Activated naive CD8-positive, alpha-beta T cell treated with anti-CD3 and anti-CD28 coated beads for 36 hours (primary cell): Measurements from ENCODE around the gene AARS1. TPM values are rescaled to one million over a fixed set of nuclear protein-coding genes. Genes with fewer than 3 reads are reported as not detected.
"Not testable (repeated sequence)": the region's sequence is repeated elsewhere in the genome, so short reads cannot be mapped to it uniquely, and the experiment has no call there.

Experiments
- DNase-seq: peaks from one replicate; pipeline ENCODE4 v3.0.0; 2021
- H3K27ac Mint-ChIP-seq: one replicate; pipeline ENCODE4 v1.8.0; 2022; ENCODE audit warnings: mild to moderate bottlenecking, moderate library complexity, mixed read lengths
- H3K27me3 Mint-ChIP-seq: one replicate; pipeline ENCODE4 v1.8.0; 2022; ENCODE audit warnings: mild to moderate bottlenecking, mixed read lengths
- H3K36me3 Mint-ChIP-seq: one replicate; pipeline ENCODE4 v1.8.0; 2021; ENCODE audit warnings: mild to moderate bottlenecking, mixed read lengths
- H3K4me1 Mint-ChIP-seq: one replicate; pipeline ENCODE4 v1.8.0; 2021; ENCODE audit warnings: mixed read lengths
- H3K4me3 Mint-ChIP-seq: one replicate; pipeline ENCODE4 v1.8.0; 2022; ENCODE audit warnings: mild to moderate bottlenecking, moderate library complexity, mixed read lengths
- H3K9me3 Mint-ChIP-seq: one replicate; pipeline ENCODE4 v1.8.0; 2022; ENCODE audit warnings: mixed read lengths
- total RNA-seq, 2 experiments: library from RNA; stranded (reverse); gene quantifications; one replicate each; pipeline ENCODE4 v1.2.3, GENCODE V29; 2021

AARS1 gene
- total RNA-seq, 2 experiments from 2014 or later: 167 to 173 TPM

- H3K27me3 Mint-ChIP-seq: peaks cover under 1% of the 10 kb centered on the region
- no peak overlapping the region for H3K27ac Mint-ChIP-seq
- no peak for DNase-seq
- H3K4me1 Mint-ChIP-seq: peaks cover 15% of the 10 kb centered on the region
- H3K4me3 Mint-ChIP-seq: no peak overlapping the region
- H3K36me3 Mint-ChIP-seq: no peaks in the 10 kb centered on the region
- no peaks in the 10 kb centered on the region for H3K9me3 Mint-ChIP-seq
These were observed 5.2 kb upstream of the AARS1 start for GRCh38 chr16:70294385-70295025.

GRCh38 chr16:70292148-70292547 is 2.8 kb upstream of the AARS1 start:
- not testable (repeated sequence) for DNase-seq, H3K9me3 Mint-ChIP-seq, H3K4me3 Mint-ChIP-seq, H3K27ac Mint-ChIP-seq, H3K27me3 Mint-ChIP-seq
- peaks cover 16% of the 10 kb centered on the region for H3K36me3 Mint-ChIP-seq
- H3K4me1 Mint-ChIP-seq: peaks cover 16% of the 10 kb centered on the region

- Mint-ChIP-seq H3K9me3 (no peaks in the 10 kb centered on the region), H3K36me3 (peaks cover 16% of the 10 kb centered on the region), H3K4me1 (peaks cover 16% of the 10 kb centered on the region), H3K27ac (peak overlapping the region; percentile 54), H3K27me3 (peaks cover 4% of the 10 kb centered on the region), H3K4me3 (no peak overlapping the region)
- no peak for DNase-seq
These were observed 1.7 kb upstream of the AARS1 start for GRCh38 chr16:70290949-70291519.

GRCh38 chr16:70287304-70287971 is 1.9 kb downstream of the AARS1 start:
- not testable (repeated sequence) for H3K9me3 Mint-ChIP-seq, H3K27me3 Mint-ChIP-seq, DNase-seq
- Mint-ChIP-seq H3K4me3 (peak overlapping the region; percentile 99), H3K27ac (peak overlapping the region; percentile 99), H3K36me3 (peaks cover 42% of the 10 kb centered on the region), H3K4me1 (peaks cover 39% of the 10 kb centered on the region)

GRCh38 chr16:70276392-70276791 is 12.9 kb downstream of the AARS1 start:
- H3K4me1 Mint-ChIP-seq: peaks cover 3% of the 10 kb centered on the region
- H3K4me3 Mint-ChIP-seq: no peak overlapping the region
- peak overlapping the region; percentile 1 for H3K27ac Mint-ChIP-seq
- no peaks in the 10 kb centered on the region for H3K27me3 Mint-ChIP-seq
- H3K36me3 Mint-ChIP-seq: peaks cover 33% of the 10 kb centered on the region
- no peak for DNase-seq
- no peaks in the 10 kb centered on the region for H3K9me3 Mint-ChIP-seq

- Mint-ChIP-seq H3K27ac (no peak overlapping the region), H3K4me1 (no peaks in the 10 kb centered on the region), H3K4me3 (no peak overlapping the region), H3K9me3 (no peaks in the 10 kb centered on the region), H3K36me3 (peaks cover 39% of the 10 kb centered on the region), H3K27me3 (no peaks in the 10 kb centered on the region)
- no peak for DNase-seq
These were observed 17.6 kb downstream of the AARS1 start for GRCh38 chr16:70271696-70272095.

GRCh38 chr16:70270176-70270575 is 19.1 kb downstream of the AARS1 start:
- Mint-ChIP-seq H3K27me3 (no peaks in the 10 kb centered on the region), H3K9me3 (no peaks in the 10 kb centered on the region), H3K4me3 (no peak overlapping the region), H3K4me1 (no peaks in the 10 kb centered on the region), H3K36me3 (peaks cover 37% of the 10 kb centered on the region), H3K27ac (no peak overlapping the region)
- no peak for DNase-seq

GRCh38 chr16:70269471-70269870 is 19.8 kb downstream of the AARS1 start:
- Mint-ChIP-seq H3K9me3 (no peaks in the 10 kb centered on the region), H3K4me1 (no peaks in the 10 kb centered on the region), H3K4me3 (no peak overlapping the region), H3K27ac (no peak overlapping the region), H3K27me3 (no peaks in the 10 kb centered on the region), H3K36me3 (peaks cover 35% of the 10 kb centered on the region)
- no peak for DNase-seq

- H3K27me3 Mint-ChIP-seq, H3K4me3 Mint-ChIP-seq, H3K9me3 Mint-ChIP-seq, H3K27ac Mint-ChIP-seq, H3K4me1 Mint-ChIP-seq, DNase-seq: not testable (repeated sequence)
- H3K36me3 Mint-ChIP-seq: peaks cover 32% of the 10 kb centered on the region
These were observed 21.4 kb downstream of the AARS1 start for GRCh38 chr16:70267922-70268321.

GRCh38 chr16:70267516-70267915 is 21.8 kb downstream of the AARS1 start:
- Mint-ChIP-seq H3K9me3 (no peaks in the 10 kb centered on the region), H3K36me3 (peaks cover 31% of the 10 kb centered on the region), H3K27me3 (no peaks in the 10 kb centered on the region), H3K4me3 (no peak overlapping the region), H3K4me1 (no peaks in the 10 kb centered on the region), H3K27ac (no peak overlapping the region)
- no peak for DNase-seq

GRCh38 chr16:70259903-70260302 is 29.4 kb downstream of the AARS1 start:
- H3K4me3 Mint-ChIP-seq, H3K27me3 Mint-ChIP-seq, H3K27ac Mint-ChIP-seq, H3K4me1 Mint-ChIP-seq, H3K9me3 Mint-ChIP-seq, DNase-seq: not testable (repeated sequence)
- H3K36me3 Mint-ChIP-seq: peaks cover 16% of the 10 kb centered on the region

- peaks cover 16% of the 10 kb centered on the region for H3K36me3 Mint-ChIP-seq
- no peaks in the 10 kb centered on the region for H3K27me3 Mint-ChIP-seq
- H3K4me1 Mint-ChIP-seq: no peaks in the 10 kb centered on the region
- H3K27ac Mint-ChIP-seq: no peak overlapping the region
- H3K9me3 Mint-ChIP-seq: no peaks in the 10 kb centered on the region
- DNase-seq: no peak
- no peak overlapping the region for H3K4me3 Mint-ChIP-seq
These were observed 30.4 kb downstream of the AARS1 start for GRCh38 chr16:70258946-70259345.

GRCh38 chr16:70258065-70258464 is 31.2 kb downstream of the AARS1 start:
- peaks cover 20% of the 10 kb centered on the region for H3K36me3 Mint-ChIP-seq
- no peaks in the 10 kb centered on the region for H3K27me3 Mint-ChIP-seq
- H3K4me1 Mint-ChIP-seq: no peaks in the 10 kb centered on the region
- H3K27ac Mint-ChIP-seq: no peak overlapping the region
- DNase-seq: no peak
- no peaks in the 10 kb centered on the region for H3K9me3 Mint-ChIP-seq
- H3K4me3 Mint-ChIP-seq: no peak overlapping the region

- Mint-ChIP-seq H3K36me3 (peaks cover 23% of the 10 kb centered on the region), H3K27ac (no peak overlapping the region), H3K27me3 (no peaks in the 10 kb centered on the region), H3K4me1 (peaks cover 2% of the 10 kb centered on the region), H3K4me3 (no peak overlapping the region), H3K9me3 (no peaks in the 10 kb centered on the region)
- DNase-seq: no peak
These were observed 31.9 kb downstream of the AARS1 start for GRCh38 chr16:70257391-70257790.

GRCh38 chr16:70255574-70255973 is 33.7 kb downstream of the AARS1 start:
- peaks cover 26% of the 10 kb centered on the region for H3K36me3 Mint-ChIP-seq
- no peak overlapping the region for H3K27ac Mint-ChIP-seq
- H3K4me3 Mint-ChIP-seq: no peak overlapping the region
- peaks cover 4% of the 10 kb centered on the region for H3K4me1 Mint-ChIP-seq
- peaks cover 3% of the 10 kb centered on the region for H3K27me3 Mint-ChIP-seq
- H3K9me3 Mint-ChIP-seq: no peaks in the 10 kb centered on the region
- no peak for DNase-seq

- Mint-ChIP-seq H3K4me3 (no peak overlapping the region), H3K4me1 (peaks cover 7% of the 10 kb centered on the region), H3K27me3 (peaks cover 3% of the 10 kb centered on the region), H3K36me3 (peaks cover 29% of the 10 kb centered on the region), H3K9me3 (no peaks in the 10 kb centered on the region), H3K27ac (no peak overlapping the region)
- no peak for DNase-seq
These were observed 34.4 kb downstream of the AARS1 start for GRCh38 chr16:70254965-70255286.
